ENCODE data around the gene DCPS.
"Not testable (repeated sequence)": the region's sequence is repeated elsewhere in the genome, so short reads cannot be mapped to it uniquely, and the experiment has no call there.

DCPS gene

GRCh38 chr11:126290887-126291286 is 13.0 kb upstream of the DCPS start:
- DNase-seq, result no peak

GRCh38 chr11:126293726-126294125 is 10.1 kb upstream of the DCPS start:
- DNase-seq, result no peak

- DNase-seq, result no peak
Observed at GRCh38 chr11:126297004-126297403, 6.9 kb upstream of the DCPS start.

GRCh38 chr11:126304457-126305075 is 706 bp downstream of the DCPS start:
- DNase-seq, result no peak

- no peak for DNase-seq
Observed at GRCh38 chr11:126305699-126306098, 1.8 kb downstream of the DCPS start.

GRCh38 chr11:126307706-126308105 is 3.8 kb downstream of the DCPS start:
- DNase-seq, result peak; percentile 84

GRCh38 chr11:126308271-126308671 is 4.4 kb downstream of the DCPS start:
- no peak for DNase-seq

- not testable (repeated sequence) for DNase-seq
Observed at GRCh38 chr11:126308771-126309170, 4.9 kb downstream of the DCPS start.

- DNase-seq, result peak; percentile 91
Observed at GRCh38 chr11:126310200-126310991, 6.5 kb downstream of the DCPS start.

GRCh38 chr11:126310992-126311310 is 7.1 kb downstream of the DCPS start:
- no peak for DNase-seq

- DNase-seq, result peak; percentile 80
Observed at GRCh38 chr11:126311401-126312291, 7.8 kb downstream of the DCPS start.

GRCh38 chr11:126312961-126313360 is 9.1 kb downstream of the DCPS start:
- no peak for DNase-seq

- DNase-seq, result no peak
Observed at GRCh38 chr11:126313826-126314225, 10.0 kb downstream of the DCPS start.

GRCh38 chr11:126317432-126317755 is 13.5 kb downstream of the DCPS start:
- DNase-seq, result no peak

GRCh38 chr11:126317756-126318573 is 14.1 kb downstream of the DCPS start:
- peak; percentile 42 for DNase-seq

GRCh38 chr11:126318574-126319373 is 14.9 kb downstream of the DCPS start:
- DNase-seq, result peak; percentile 76

- no peak for DNase-seq
Observed at GRCh38 chr11:126319374-126319740, 15.5 kb downstream of the DCPS start.

- DNase-seq, result no peak
Observed at GRCh38 chr11:126322996-126323395, 19.1 kb downstream of the DCPS start.

- no peak for DNase-seq
Observed at GRCh38 chr11:126327281-126328000, 23.6 kb downstream of the DCPS start.

GRCh38 chr11:126328001-126328390 is 24.1 kb downstream of the DCPS start:
- no peak for DNase-seq

GRCh38 chr11:126328444-126328843 is 24.6 kb downstream of the DCPS start:
- DNase-seq, result no peak

All from hematopoietic multipotent progenitor cell treated with erythropoietin and hydrocortisone succinate and interleukin-3 and kit ligand, for 6 days (in vitro differentiated cells).